BLaER1 (cell line): Measurements from ENCODE around the gene NT5C.
A peak's percentile ranks its signal among the peaks of the same experiment; 100 is the strongest.

ENCODE experiments used
- H3K27ac ChIP-seq: shearing (Covaris generic); formaldehyde crosslinking; 2 replicates; pipeline ENCODE4 v1.8.1; 2022
- H3K27me3 ChIP-seq: shearing (Covaris generic); formaldehyde crosslinking; 2 replicates; pipeline ENCODE4 v1.8.1; 2022
- H3K36me3 ChIP-seq: shearing (Covaris generic); formaldehyde crosslinking; 2 replicates; pipeline ENCODE4 v1.8.1; 2022
- H3K4me1 ChIP-seq: shearing (Covaris generic); formaldehyde crosslinking; 2 replicates; pipeline ENCODE4 v1.8.1; 2022
- H3K4me2 ChIP-seq: shearing (Covaris generic); formaldehyde crosslinking; 2 replicates; pipeline ENCODE4 v1.8.1; 2022
- H3K4me3 ChIP-seq: shearing (Covaris generic); formaldehyde crosslinking; 2 replicates; pipeline ENCODE4 v1.8.1; 2022
- H3K9ac ChIP-seq: shearing (Covaris generic); formaldehyde crosslinking; 2 replicates; pipeline ENCODE4 v1.8.1; 2022
- H3K9me3 ChIP-seq: shearing (Covaris generic); formaldehyde crosslinking; 2 replicates; pipeline ENCODE4 v1.8.1; 2022
- H4K20me1 ChIP-seq: shearing (Covaris generic); formaldehyde crosslinking; 2 replicates; pipeline ENCODE4 v1.8.1; 2022
- Cebpa-rat ChIP-seq: shearing (Covaris generic); IDR thresholded peaks from 2 replicates; pipeline ENCODE4 v1.8.1; 2022

The NT5C gene

DNA sequence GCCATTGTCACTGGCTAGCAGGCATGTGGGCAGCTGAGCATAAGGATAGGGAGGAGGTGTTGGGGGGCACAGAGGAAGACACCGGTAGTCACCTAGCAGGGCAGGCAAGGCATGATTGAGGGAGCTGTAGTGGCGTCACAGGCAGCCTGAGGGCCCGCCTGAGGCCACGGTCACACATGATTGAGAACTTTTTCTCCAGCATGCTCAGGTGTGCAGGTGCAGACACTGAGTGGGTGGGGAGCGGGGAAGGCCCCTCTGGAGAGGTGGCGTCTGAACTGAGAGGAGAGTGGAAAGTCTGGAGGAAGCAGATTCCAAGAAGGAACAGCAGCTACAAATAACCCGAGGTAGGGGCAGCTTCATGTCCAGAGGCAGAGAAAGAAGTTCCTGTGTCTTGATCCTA lies 32.7 kb downstream of the NT5C start:
- Histone ChIP-seq H3K9me3 (no peaks in the 10 kb centered on the region), H3K36me3 (peaks cover 10% of the 10 kb centered on the region; the same call in 1 of the 2 replicates), H3K9ac (no peak overlapping the region), H3K27ac (no peak overlapping the region), H3K4me1 (peaks cover 14% of the 10 kb centered on the region), H3K4me2 (no peak overlapping the region), H4K20me1 (no peaks in the 10 kb centered on the region), H3K4me3 (no peak overlapping the region), H3K27me3 (no peaks in the 10 kb centered on the region)
- no peak for TF ChIP-seq Cebpa-rat

DNA sequence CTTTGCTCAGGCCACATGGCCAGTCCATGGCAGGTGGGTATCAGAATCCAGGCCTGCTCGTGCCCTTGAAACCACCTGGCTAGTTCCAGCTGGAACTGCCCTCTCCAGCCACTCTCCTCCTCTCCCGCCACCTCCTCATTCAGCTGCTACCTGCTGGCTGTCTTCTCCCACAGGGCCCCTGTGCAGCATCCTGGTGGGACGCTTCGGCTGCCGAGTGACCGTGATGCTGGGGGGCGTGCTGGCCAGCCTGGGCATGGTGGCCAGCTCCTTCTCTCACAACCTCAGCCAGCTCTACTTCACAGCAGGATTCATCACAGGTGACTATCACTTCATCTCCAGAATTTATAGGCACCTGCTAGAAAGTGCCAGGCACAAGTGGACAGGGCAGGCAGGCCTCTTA lies 33.7 kb downstream of the NT5C start:
- no peaks in the 10 kb centered on the region for H4K20me1 ChIP-seq
- peaks cover 10% of the 10 kb centered on the region; the same call in 1 of the 2 replicates for H3K36me3 ChIP-seq
- no peak overlapping the region for H3K9ac ChIP-seq
- no peak overlapping the region for H3K4me2 ChIP-seq
- TF ChIP-seq Cebpa-rat: no peak
- H3K27me3 ChIP-seq: no peaks in the 10 kb centered on the region
- no peaks in the 10 kb centered on the region for H3K9me3 ChIP-seq
- H3K4me3 ChIP-seq: no peak overlapping the region
- no peak overlapping the region for H3K27ac ChIP-seq
- H3K4me1 ChIP-seq: peaks cover 14% of the 10 kb centered on the region

DNA sequence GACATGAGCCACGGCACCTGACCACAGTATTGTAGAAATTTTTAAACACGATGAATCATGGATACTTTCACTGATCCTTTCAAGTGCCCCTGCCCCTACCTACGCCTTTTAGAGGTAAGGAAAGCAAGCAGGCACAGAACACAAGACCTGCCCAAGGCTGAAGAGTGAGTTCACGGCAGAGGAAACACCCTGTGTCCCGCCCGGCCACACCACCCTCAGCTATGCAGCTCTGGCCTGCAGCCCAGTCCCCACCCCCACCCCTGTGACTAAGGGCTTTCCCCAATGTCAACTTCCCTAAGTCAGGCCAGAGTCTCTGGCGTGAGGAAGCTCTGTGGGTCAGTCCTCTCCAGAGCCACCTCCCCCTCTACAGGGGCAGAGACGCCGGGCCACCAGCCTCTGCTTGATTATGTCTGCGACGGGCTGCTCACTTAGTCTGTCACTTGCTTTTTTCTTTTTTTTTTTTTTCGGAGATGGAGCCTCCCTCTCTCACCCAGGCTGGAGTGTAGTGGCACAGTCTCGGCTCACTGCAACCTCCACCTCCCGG lies 35.4 kb downstream of the NT5C start:
- Histone ChIP-seq H3K36me3 (peaks cover 10% of the 10 kb centered on the region; the same call in 1 of the 2 replicates), H3K9ac (no peak overlapping the region), H3K4me3 (no peak overlapping the region), H4K20me1 (no peaks in the 10 kb centered on the region), H3K27ac (no peak overlapping the region), H3K27me3 (no peaks in the 10 kb centered on the region), H3K4me2 (no peak overlapping the region), H3K4me1 (no peaks in the 10 kb centered on the region), H3K9me3 (no peaks in the 10 kb centered on the region)
- TF ChIP-seq Cebpa-rat: no peak

DNA sequence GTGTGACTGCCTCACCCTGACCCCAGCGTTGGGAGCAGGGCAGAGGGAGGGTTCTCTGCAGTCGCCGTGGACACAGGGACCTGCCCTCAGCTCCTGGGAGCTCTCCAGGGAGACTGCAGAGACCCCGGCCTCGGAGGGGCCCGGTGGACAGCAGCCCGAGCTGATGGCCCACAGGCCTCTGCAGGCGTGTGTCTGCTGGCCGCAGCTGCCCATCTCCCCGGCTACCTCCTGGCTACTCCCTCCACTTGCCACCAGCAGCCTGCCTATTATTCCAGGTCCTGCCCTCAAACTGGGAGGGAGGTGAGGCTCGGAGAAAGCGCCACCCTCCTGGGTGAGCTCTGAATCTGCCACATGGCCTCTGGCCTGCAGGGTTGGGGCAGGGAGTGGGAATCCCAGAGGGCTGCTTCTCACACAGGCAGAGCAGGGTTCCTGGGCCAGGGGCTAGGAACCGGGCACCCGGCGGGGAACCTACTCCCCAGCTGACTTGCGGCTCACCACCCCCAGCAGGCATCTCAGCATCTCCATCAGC lies 36.6 kb downstream of the NT5C start:
- H3K9me3 ChIP-seq: no peaks in the 10 kb centered on the region
- no peaks in the 10 kb centered on the region for H4K20me1 ChIP-seq
- no peaks in the 10 kb centered on the region for H3K27me3 ChIP-seq
- no peak for TF ChIP-seq Cebpa-rat
- no peak overlapping the region for H3K9ac ChIP-seq
- no peak overlapping the region for H3K4me3 ChIP-seq
- no peak overlapping the region for H3K27ac ChIP-seq
- peaks cover 2% of the 10 kb centered on the region; the same call in 1 of the 2 replicates for H3K36me3 ChIP-seq
- no peaks in the 10 kb centered on the region for H3K4me1 ChIP-seq
- no peak overlapping the region for H3K4me2 ChIP-seq

DNA sequence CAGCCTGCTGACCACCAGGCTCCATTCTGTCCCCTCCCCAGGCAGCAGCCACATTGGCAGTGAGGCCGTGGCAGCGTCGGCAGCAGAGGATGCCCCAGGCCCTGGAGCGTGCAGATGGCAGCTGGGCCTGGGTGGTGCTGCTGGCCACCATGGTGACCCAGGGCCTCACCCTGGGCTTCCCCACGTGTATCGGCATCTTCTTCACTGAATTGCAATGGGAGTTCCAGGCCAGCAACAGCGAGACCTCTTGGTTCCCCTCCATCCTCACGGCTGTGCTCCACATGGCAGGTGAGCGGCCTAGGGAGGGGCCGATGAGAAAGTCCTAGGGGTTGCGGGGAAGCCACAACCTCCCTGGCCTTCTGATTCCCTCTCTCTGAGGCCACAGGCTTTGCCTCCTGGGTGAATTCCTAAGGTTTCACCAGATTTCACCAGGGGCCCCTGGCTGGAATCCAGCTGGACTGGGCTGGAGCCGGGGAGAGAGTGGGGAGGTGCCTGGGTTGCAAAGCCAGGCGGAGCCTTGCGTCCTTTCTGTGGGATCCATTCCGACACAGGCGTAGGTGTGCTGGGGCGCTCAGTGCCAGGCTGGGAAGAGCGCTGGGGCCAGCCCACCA lies 37.9 kb downstream of the NT5C start:
- Histone ChIP-seq H3K4me1 (peaks cover 9% of the 10 kb centered on the region), H3K9ac (no peak overlapping the region), H3K27me3 (no peaks in the 10 kb centered on the region), H4K20me1 (no peaks in the 10 kb centered on the region), H3K4me2 (no peak overlapping the region), H3K36me3 (no peaks in the 10 kb centered on the region), H3K27ac (no peak overlapping the region), H3K9me3 (no peaks in the 10 kb centered on the region), H3K4me3 (no peak overlapping the region)
- no peak for TF ChIP-seq Cebpa-rat

GRCh38 chr17:75091855-75092327 lies 39.7 kb downstream of the NT5C start:
- H3K4me3 ChIP-seq: no peak overlapping the region
- no peak overlapping the region for H3K4me2 ChIP-seq
- no peaks in the 10 kb centered on the region for H3K27me3 ChIP-seq
- H3K9ac ChIP-seq: no peak overlapping the region
- peaks cover 25% of the 10 kb centered on the region for H3K4me1 ChIP-seq
- no peak overlapping the region for H3K27ac ChIP-seq
- no peaks in the 10 kb centered on the region for H4K20me1 ChIP-seq
- H3K36me3 ChIP-seq: no peaks in the 10 kb centered on the region
- no peaks in the 10 kb centered on the region for H3K9me3 ChIP-seq
- TF ChIP-seq Cebpa-rat: no peak

- Histone ChIP-seq H3K9me3 (no peaks in the 10 kb centered on the region), H3K27me3 (no peaks in the 10 kb centered on the region), H4K20me1 (no peaks in the 10 kb centered on the region), H3K36me3 (no peaks in the 10 kb centered on the region), H3K4me3 (no peak overlapping the region), H3K9ac (no peak overlapping the region), H3K27ac (no peak overlapping the region), H3K4me1 (peaks cover 27% of the 10 kb centered on the region), H3K4me2 (no peak overlapping the region)
- TF ChIP-seq Cebpa-rat: no peak
Measured at GRCh38 chr17:75090871-75091854, 40.4 kb downstream of the NT5C start.

- TF ChIP-seq Cebpa-rat: no peak
- no peaks in the 10 kb centered on the region for H3K9me3 ChIP-seq
- no peaks in the 10 kb centered on the region for H3K36me3 ChIP-seq
- no peaks in the 10 kb centered on the region for H4K20me1 ChIP-seq
- no peaks in the 10 kb centered on the region for H3K27me3 ChIP-seq
- H3K27ac ChIP-seq: peak overlapping the region; percentile 77
- H3K4me3 ChIP-seq: peak overlapping the region; percentile 76
- peaks cover 40% of the 10 kb centered on the region for H3K4me1 ChIP-seq
- peak overlapping the region; percentile 84 for H3K9ac ChIP-seq
- peak overlapping the region; percentile 98 for H3K4me2 ChIP-seq
Measured at GRCh38 chr17:75088465-75089417, 42.8 kb downstream of the NT5C start.
